Mucosa of rectum (tissue), 2 donors: ENCODE data around the gene CSN3.

Experiments used
- H3K27ac ChIP-seq, 2 donors: one replicate each; pipeline ENCODE4 v1.7.0; 2013; ENCODE audit warnings: inconsistent platforms in 2 of 2, low read depth in 2 of 2, low read length in 2 of 2
- H3K27me3 ChIP-seq, 2 donors: one replicate each; pipeline ENCODE4 v1.7.0; 2013; ENCODE audit warnings: low read length in 2 of 2; ENCODE audit not compliant: control insufficient read depth in 2 of 2, insufficient read depth in 2 of 2
- H3K36me3 ChIP-seq, 2 donors: one replicate each; pipeline ENCODE4 v1.7.0; 2013; ENCODE audit warnings: low read length in 2 of 2; ENCODE audit not compliant: control insufficient read depth in 2 of 2, insufficient read depth in 2 of 2
- H3K4me1 ChIP-seq, 2 donors: one replicate each; pipeline ENCODE4 v1.7.0; 2013; ENCODE audit warnings: low read length in 2 of 2, mild to moderate bottlenecking in 1 of 2; ENCODE audit not compliant: control insufficient read depth in 2 of 2, insufficient read depth in 2 of 2
- H3K4me3 ChIP-seq, 2 donors: one replicate each; pipeline ENCODE4 v1.7.0; 2013; ENCODE audit warnings: low read length in 2 of 2
- H3K9ac ChIP-seq, 2 donors: one replicate each; pipeline ENCODE4 v1.7.0; 2013; ENCODE audit warnings: low read length in 2 of 2, low read depth in 1 of 2, mild to moderate bottlenecking in 1 of 2
- H3K9me3 ChIP-seq, 2 donors: one replicate each; pipeline ENCODE4 v1.7.0; 2013; ENCODE audit warnings: low read length in 2 of 2; ENCODE audit not compliant: control insufficient read depth in 2 of 2
- donor health status: healthy.
- donor health status: Normal muscosa, but diverticular disease.

The CSN3 gene

GRCh38 chr4:70288651-70289050, 46.3 kb downstream of the CSN3 start:
- Histone ChIP-seq H3K9me3 (no peaks in the 10 kb centered on the region), H3K36me3 (no peaks in the 10 kb centered on the region), H3K9ac (no peak overlapping the region), H3K4me3 (no peak overlapping the region), H3K27ac (no peak overlapping the region), H3K4me1 (no peaks in the 10 kb centered on the region), H3K27me3 (no peaks in the 10 kb centered on the region)

GRCh38 chr4:70291341-70291740, 48.9 kb downstream of the CSN3 start:
- H3K4me3 ChIP-seq = no peak overlapping the region
- no peaks in the 10 kb centered on the region for H3K27me3 ChIP-seq

GRCh38 chr4:70297576-70297975, 55.2 kb downstream of the CSN3 start:
- H3K4me1 ChIP-seq = no peaks in the 10 kb centered on the region
- no peaks in the 10 kb centered on the region for H3K27me3 ChIP-seq
- no peak overlapping the region for H3K27ac ChIP-seq
- no peaks in the 10 kb centered on the region for H3K36me3 ChIP-seq
- no peaks in the 10 kb centered on the region for H3K9me3 ChIP-seq
- H3K9ac ChIP-seq = no peak overlapping the region
- H3K4me3 ChIP-seq = no peak overlapping the region

More at GRCh38 chr4:70291341-70291740, 48.9 kb downstream of the CSN3 start:
- H3K4me1 ChIP-seq = no peaks in the 10 kb centered on the region
- no peaks in the 10 kb centered on the region for H3K36me3 ChIP-seq
- no peak overlapping the region for H3K9ac ChIP-seq
- H3K9me3 ChIP-seq = no peaks in the 10 kb centered on the region
- no peak overlapping the region for H3K27ac ChIP-seq

- H3K27ac ChIP-seq = no peak overlapping the region
- no peak overlapping the region for H3K4me3 ChIP-seq
- H3K4me1 ChIP-seq = no peaks in the 10 kb centered on the region
- H3K9ac ChIP-seq = no peak overlapping the region
- H3K27me3 ChIP-seq = no peaks in the 10 kb centered on the region
- no peaks in the 10 kb centered on the region for H3K36me3 ChIP-seq
- H3K9me3 ChIP-seq = no peaks in the 10 kb centered on the region
Measured at GRCh38 chr4:70298051-70298450, 55.7 kb downstream of the CSN3 start.

- Histone ChIP-seq H3K9ac (no peak overlapping the region), H3K27me3 (no peaks in the 10 kb centered on the region), H3K4me3 (no peak overlapping the region), H3K36me3 (no peaks in the 10 kb centered on the region), H3K27ac (no peak overlapping the region), H3K9me3 (no peaks in the 10 kb centered on the region), H3K4me1 (no peaks in the 10 kb centered on the region)
Measured at GRCh38 chr4:70299643-70300042, 57.2 kb downstream of the CSN3 start.

GRCh38 chr4:70300215-70300614, 57.8 kb downstream of the CSN3 start:
- no peaks in the 10 kb centered on the region for H3K4me1 ChIP-seq
- H3K4me3 ChIP-seq = no peak overlapping the region
- H3K9ac ChIP-seq = no peak overlapping the region
- no peaks in the 10 kb centered on the region for H3K9me3 ChIP-seq
- H3K27ac ChIP-seq = no peak overlapping the region
- no peaks in the 10 kb centered on the region for H3K36me3 ChIP-seq
- H3K27me3 ChIP-seq = no peaks in the 10 kb centered on the region
